Keratinocyte (primary cell): Measurements from ENCODE around the gene CER1. TPM values are rescaled to one million over a fixed set of nuclear protein-coding genes. Genes with fewer than 3 reads are reported as not detected.

Experiments used
- DNase-seq: peaks from one replicate; pipeline ENCODE4 v3.0.0-alpha.2; 2011; ENCODE audit warnings: low read depth, missing footprints, low spot score
- FAIRE-seq: peaks from 2 replicates; lab custom pipeline; 2011; peaks lifted over from hg19 to GRCh38; lab: Jason Lieb, UNC
- H2AFZ ChIP-seq: 2 replicates; pipeline ENCODE4 v1.6.0; 2012; ENCODE audit warnings: low read length, control low read depth, inconsistent platforms; ENCODE audit not compliant: control insufficient read depth
- H3K27ac ChIP-seq: 2 replicates; pipeline ENCODE4 v1.5.1; 2011; ENCODE audit warnings: low read length; ENCODE audit not compliant: control insufficient read depth, insufficient read depth
- H3K27me3 ChIP-seq: 3 replicates; pipeline ENCODE4 v1.6.0; 2011; ENCODE audit warnings: low read length; ENCODE audit not compliant: control insufficient read depth, insufficient read depth; ENCODE audit errors: extremely low read depth
- H3K36me3 ChIP-seq, 2 experiments: 2 replicates in 1 of 2; 3 replicates in 1 of 2; pipeline ENCODE4 v1.5.1; 2011; ENCODE audit warnings: low read length in 2 of 2, mild to moderate bottlenecking in 1 of 2; ENCODE audit not compliant: control insufficient read depth in 2 of 2, insufficient read depth in 2 of 2; ENCODE audit errors: extremely low read depth in 1 of 2
- H3K4me1 ChIP-seq: 3 replicates; pipeline ENCODE4 v1.5.1; 2011; ENCODE audit warnings: low read length; ENCODE audit not compliant: control insufficient read depth, insufficient read depth; ENCODE audit errors: extremely low read depth
- H3K4me2 ChIP-seq: 3 replicates; pipeline ENCODE4 v1.6.0; 2011; ENCODE audit warnings: low read depth, low read length; ENCODE audit not compliant: control insufficient read depth, insufficient read depth; ENCODE audit errors: extremely low read depth
- H3K4me3 ChIP-seq, 3 experiments: fragments of 200-600 bp in 1 of 3; sonication (generic) in 1 of 3; 2 replicates in 2 of 3; 3 replicates in 1 of 3; pipeline ENCODE4 v1.5.1; 2011 to 2016; ENCODE audit warnings: low read length in 3 of 3, mild to moderate bottlenecking in 3 of 3, control low read depth in 2 of 3, inconsistent platforms in 1 of 3, low read depth in 1 of 3, mixed read lengths in 1 of 3, mixed run types in 1 of 3, moderate library complexity in 1 of 3; ENCODE audit not compliant: control insufficient read depth in 2 of 3, insufficient read depth in 2 of 3; ENCODE audit errors: extremely low read depth in 1 of 3
- H3K79me2 ChIP-seq: 2 replicates; pipeline ENCODE4 v1.6.0; 2012; ENCODE audit warnings: low read length; ENCODE audit not compliant: control insufficient read depth, insufficient read depth
- H3K9ac ChIP-seq: 3 replicates; pipeline ENCODE4 v1.6.0; 2011; ENCODE audit warnings: low read length; ENCODE audit not compliant: control insufficient read depth, insufficient read depth; ENCODE audit errors: extremely low read depth
- H3K9me1 ChIP-seq: 3 replicates; pipeline ENCODE4 v1.6.0; 2011; ENCODE audit warnings: low read length; ENCODE audit not compliant: control insufficient read depth, insufficient read depth; ENCODE audit errors: extremely low read depth
- H3K9me3 ChIP-seq: 2 replicates; pipeline ENCODE4 v1.5.1; 2012; ENCODE audit warnings: low read depth, low read length; ENCODE audit not compliant: control insufficient read depth
- H4K20me1 ChIP-seq: 3 replicates; pipeline ENCODE4 v1.6.0; 2011; ENCODE audit warnings: low read length; ENCODE audit not compliant: control insufficient read depth, insufficient read depth; ENCODE audit errors: extremely low read depth
- EZH2 ChIP-seq: IDR thresholded peaks from one replicate; pipeline ENCODE4 v1.6.1; 2012; ENCODE audit warnings: inconsistent platforms, mild to moderate bottlenecking, low read length, moderate library complexity
- dilution Hi-C: fragments of 300-500 bp; cut with MboI; formaldehyde crosslinking; loops from one replicate; pipeline ENCODE4 v1.7.0; 2020; ENCODE audit warnings: low sequenced_read_pairs; ENCODE audit not compliant: extremely low pct_ligation_motif_present
- polyA plus RNA-seq, 5 experiments: library from polyadenylated mRNA; depleted of rRNA in 3 of 5; stranded (reverse) in 3 of 5; stranded (forward) in 1 of 5; unstranded in 1 of 5; fragments of >200 nt; gene quantifications; 1 replicate in 1 of 5; 2 replicates in 3 of 5; 3 replicates in 1 of 5; pipeline versions ENCODE4 v1.2.1 to v1.2.3, GENCODE V29; 2011 to 2012; ENCODE audit warnings: missing spikeins in 2 of 5, low read depth in 1 of 5, low replicate concordance in 1 of 5
- TF ChIP-seq, protein P1 (sequence below), 3 experiments: IDR thresholded peaks in 1 of 3; conservative IDR thresholded peaks in 1 of 3; optimal IDR thresholded peaks in 1 of 3; 2 replicates in 2 of 3; 3 replicates in 1 of 3; pipeline versions ENCODE3 to v1.5.1; 2011; ENCODE audit warnings: low read length in 3 of 3, mild to moderate bottlenecking in 3 of 3, moderate library complexity in 2 of 3, control low read depth in 1 of 3, inconsistent platforms in 1 of 3; ENCODE audit not compliant: insufficient read depth in 2 of 3; ENCODE audit errors: extremely low read depth in 1 of 3

The CER1 gene
- polyA plus RNA-seq, 1 donor (not counting 4 experiments of a cell fraction or from before 2014, with no cell fraction given), result not detected

- no peaks in the 10 kb centered on the region for H3K9me3 ChIP-seq
- no peak overlapping the region for H3K9ac ChIP-seq
- peak overlapping the region; percentile 17 for H3K4me2 ChIP-seq
- no peaks in the 10 kb centered on the region for H3K36me3 ChIP-seq
- dilution Hi-C loops, result no loop called here
- no peaks in the 10 kb centered on the region for H4K20me1 ChIP-seq
- no peak overlapping the region for H3K4me3 ChIP-seq
- H2AFZ ChIP-seq, result no peak overlapping the region
- TF ChIP-seq, protein P1, sequence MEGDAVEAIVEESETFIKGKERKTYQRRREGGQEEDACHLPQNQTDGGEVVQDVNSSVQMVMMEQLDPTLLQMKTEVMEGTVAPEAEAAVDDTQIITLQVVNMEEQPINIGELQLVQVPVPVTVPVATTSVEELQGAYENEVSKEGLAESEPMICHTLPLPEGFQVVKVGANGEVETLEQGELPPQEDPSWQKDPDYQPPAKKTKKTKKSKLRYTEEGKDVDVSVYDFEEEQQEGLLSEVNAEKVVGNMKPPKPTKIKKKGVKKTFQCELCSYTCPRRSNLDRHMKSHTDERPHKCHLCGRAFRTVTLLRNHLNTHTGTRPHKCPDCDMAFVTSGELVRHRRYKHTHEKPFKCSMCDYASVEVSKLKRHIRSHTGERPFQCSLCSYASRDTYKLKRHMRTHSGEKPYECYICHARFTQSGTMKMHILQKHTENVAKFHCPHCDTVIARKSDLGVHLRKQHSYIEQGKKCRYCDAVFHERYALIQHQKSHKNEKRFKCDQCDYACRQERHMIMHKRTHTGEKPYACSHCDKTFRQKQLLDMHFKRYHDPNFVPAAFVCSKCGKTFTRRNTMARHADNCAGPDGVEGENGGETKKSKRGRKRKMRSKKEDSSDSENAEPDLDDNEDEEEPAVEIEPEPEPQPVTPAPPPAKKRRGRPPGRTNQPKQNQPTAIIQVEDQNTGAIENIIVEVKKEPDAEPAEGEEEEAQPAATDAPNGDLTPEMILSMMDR (optimal IDR thresholded peaks at IDR 0.05 in 1 of 3, IDR thresholded peaks at IDR 0.05 in 1 of 3, conservative IDR thresholded peaks at IDR 0.05 in 1 of 3; ENCODE audit: extremely low read depth in 1 of 3, insufficient read depth in 2 of 3, low read length in 3 of 3), result no peak
- H3K79me2 ChIP-seq, result no peaks in the 10 kb centered on the region
- H3K27me3 ChIP-seq, result no peaks in the 10 kb centered on the region
- no peaks in the 10 kb centered on the region for H3K9me1 ChIP-seq
- FAIRE-seq (peak; percentile 34), DNase-seq (peak; percentile 52)
- peak overlapping the region; percentile 45 for H3K27ac ChIP-seq
- peaks cover 19% of the 10 kb centered on the region for H3K4me1 ChIP-seq
These were observed 11.7 kb downstream of the CER1 start for GRCh38 chr9:14710804-14711203.

GRCh38 chr9:14706530-14707140, 15.9 kb downstream of the CER1 start:
- no peaks in the 10 kb centered on the region for H4K20me1 ChIP-seq
- dilution Hi-C loops, result no loop called here
- no peak overlapping the region for H3K4me2 ChIP-seq
- no peak overlapping the region for H3K27ac ChIP-seq
- no peak overlapping the region for H2AFZ ChIP-seq
- peaks cover 11% of the 10 kb centered on the region for H3K4me1 ChIP-seq
- H3K9me3 ChIP-seq, result peaks cover 2% of the 10 kb centered on the region
- no peaks in the 10 kb centered on the region for H3K36me3 ChIP-seq
- H3K4me3 ChIP-seq, result no peak overlapping the region
- no peak overlapping the region for H3K9ac ChIP-seq
- no peak for TF ChIP-seq EZH2
- TF ChIP-seq, protein P1 (optimal IDR thresholded peaks at IDR 0.05 in 1 of 3, IDR thresholded peaks at IDR 0.05 in 1 of 3, conservative IDR thresholded peaks at IDR 0.05 in 1 of 3; ENCODE audit: extremely low read depth in 1 of 3, insufficient read depth in 2 of 3, low read length in 3 of 3), result no peak
- H3K9me1 ChIP-seq, result no peaks in the 10 kb centered on the region
- FAIRE-seq (no peak), DNase-seq (no peak)
- no peaks in the 10 kb centered on the region for H3K27me3 ChIP-seq
- H3K79me2 ChIP-seq, result no peaks in the 10 kb centered on the region
